Stimulated activated naive B cell treated with anti-CD40 and anti-IgM and Interleukin-4, amounts not matched to agents 10 μg/mL and 1 μg/mL and 100 μg/mL, for 72 hours (primary cell): ENCODE data around the gene MYO7A.
A peak's percentile ranks its signal among the peaks of the same experiment; 100 is the strongest.

ENCODE experiments used
- ATAC-seq, 2 donors: fragments of 150-1000 bp; cut with Tn5 transposase; replicated peaks; 2 replicates each; pipeline ENCODE4 v1.10.0; 2021; ENCODE audit warnings: moderate library complexity in 1 of 2
- DNase-seq: peaks from one replicate; pipeline ENCODE4 v3.0.0; 2021
- H3K27ac Mint-ChIP-seq: one replicate; pipeline ENCODE4 v1.8.0; 2022; ENCODE audit warnings: mild to moderate bottlenecking, mixed read lengths
- H3K27me3 Mint-ChIP-seq, 2 donors: one replicate each; pipeline ENCODE4 v1.8.0; 2022; ENCODE audit warnings: mixed read lengths in 2 of 2
- H3K36me3 Mint-ChIP-seq, 2 donors: one replicate each; pipeline ENCODE4 v1.8.0; 2022; ENCODE audit warnings: mixed read lengths in 2 of 2, mild to moderate bottlenecking in 1 of 2
- H3K4me1 Mint-ChIP-seq, 2 donors: one replicate each; pipeline ENCODE4 v1.8.0; 2022; ENCODE audit warnings: mixed read lengths in 2 of 2, mild to moderate bottlenecking in 1 of 2
- H3K4me3 Mint-ChIP-seq, 2 donors: one replicate each; pipeline ENCODE4 v1.8.0; 2022; ENCODE audit warnings: mild to moderate bottlenecking in 2 of 2, mixed read lengths in 2 of 2, moderate library complexity in 1 of 2
- H3K9me3 Mint-ChIP-seq, 2 donors: one replicate each; pipeline ENCODE4 v1.8.0; 2022; ENCODE audit warnings: mixed read lengths in 2 of 2, mild to moderate bottlenecking in 1 of 2

The MYO7A gene

DNA sequence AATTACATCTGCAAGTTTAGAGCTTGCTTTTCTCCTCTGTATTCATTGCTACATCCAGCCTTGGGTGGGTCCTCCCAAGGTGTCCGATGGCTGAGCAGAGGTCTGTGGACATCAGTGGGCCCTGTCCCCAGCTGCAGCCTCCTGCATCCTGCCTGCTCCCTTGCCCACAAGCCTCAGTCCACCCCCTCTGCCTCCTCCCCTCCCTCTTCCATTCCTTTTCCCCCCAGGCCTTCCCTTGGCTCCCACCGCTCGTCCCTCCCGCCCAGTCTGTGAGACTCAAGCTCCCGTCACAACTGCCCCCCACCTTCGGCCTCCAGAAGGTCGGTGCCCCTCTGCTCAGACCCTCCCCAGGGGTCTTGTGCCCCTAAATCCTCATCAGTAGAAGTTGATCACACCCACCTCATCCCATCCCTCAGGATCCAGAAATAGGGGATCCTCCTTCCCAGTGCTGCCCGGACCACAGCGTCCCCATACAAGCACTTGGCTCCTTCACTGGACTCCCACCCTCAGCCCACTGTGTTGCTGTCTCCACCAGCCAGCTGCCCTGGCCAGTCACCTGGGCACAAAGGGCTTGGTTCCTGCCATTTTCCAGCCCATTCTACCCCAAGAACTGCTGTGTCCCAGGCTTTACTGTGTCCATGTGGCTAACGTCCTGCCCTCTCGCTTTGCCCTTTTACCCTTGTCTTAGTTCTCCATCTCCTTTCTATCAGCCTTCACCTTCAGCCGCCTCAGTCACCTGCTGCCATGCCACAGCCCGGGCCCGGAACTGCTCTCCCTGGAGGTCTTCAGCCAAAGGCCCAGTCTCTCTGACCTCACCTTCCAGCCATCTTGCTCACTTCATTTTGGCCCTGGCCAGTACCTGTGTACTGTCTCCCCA lies 27.6 kb upstream of the MYO7A start:
- no peaks in the 10 kb centered on the region for H3K36me3 Mint-ChIP-seq
- no peak overlapping the region for H3K27ac Mint-ChIP-seq
- no peak overlapping the region for H3K4me3 Mint-ChIP-seq
- peaks cover 0 to 9% of the 10 kb centered on the region in 2 donors for H3K27me3 Mint-ChIP-seq
- H3K9me3 Mint-ChIP-seq: peaks cover 0 to 1% of the 10 kb centered on the region in 2 donors
- ATAC-seq: no peak
- no peaks in the 10 kb centered on the region for H3K4me1 Mint-ChIP-seq
- DNase-seq: no peak

DNA sequence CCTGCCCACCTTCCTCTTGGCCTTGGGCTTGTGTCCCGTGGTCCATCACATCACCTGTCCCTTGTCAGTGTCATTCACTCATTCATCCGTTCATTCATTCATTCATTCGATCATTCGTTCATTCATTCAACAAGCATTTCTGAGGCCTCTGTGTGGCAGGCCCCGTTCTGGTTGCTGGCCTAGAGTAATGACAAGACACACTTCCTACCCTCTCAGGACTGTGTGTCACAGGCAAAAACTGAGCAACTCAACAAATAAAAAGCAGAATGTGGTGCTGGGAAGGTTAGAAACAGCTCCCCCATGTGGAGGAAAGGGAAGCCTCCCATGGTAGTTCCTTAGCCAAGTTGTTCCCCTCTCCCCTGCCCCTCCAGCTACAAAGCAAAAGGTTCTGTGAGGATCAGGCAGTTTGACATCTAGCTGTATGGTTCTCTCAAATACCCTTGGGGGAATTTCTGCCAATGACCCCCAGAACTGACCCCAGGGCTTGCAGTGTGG lies 27.0 kb upstream of the MYO7A start:
- ATAC-seq: peak; percentile 25 to 52
- H3K4me1 Mint-ChIP-seq: no peaks in the 10 kb centered on the region

DNA sequence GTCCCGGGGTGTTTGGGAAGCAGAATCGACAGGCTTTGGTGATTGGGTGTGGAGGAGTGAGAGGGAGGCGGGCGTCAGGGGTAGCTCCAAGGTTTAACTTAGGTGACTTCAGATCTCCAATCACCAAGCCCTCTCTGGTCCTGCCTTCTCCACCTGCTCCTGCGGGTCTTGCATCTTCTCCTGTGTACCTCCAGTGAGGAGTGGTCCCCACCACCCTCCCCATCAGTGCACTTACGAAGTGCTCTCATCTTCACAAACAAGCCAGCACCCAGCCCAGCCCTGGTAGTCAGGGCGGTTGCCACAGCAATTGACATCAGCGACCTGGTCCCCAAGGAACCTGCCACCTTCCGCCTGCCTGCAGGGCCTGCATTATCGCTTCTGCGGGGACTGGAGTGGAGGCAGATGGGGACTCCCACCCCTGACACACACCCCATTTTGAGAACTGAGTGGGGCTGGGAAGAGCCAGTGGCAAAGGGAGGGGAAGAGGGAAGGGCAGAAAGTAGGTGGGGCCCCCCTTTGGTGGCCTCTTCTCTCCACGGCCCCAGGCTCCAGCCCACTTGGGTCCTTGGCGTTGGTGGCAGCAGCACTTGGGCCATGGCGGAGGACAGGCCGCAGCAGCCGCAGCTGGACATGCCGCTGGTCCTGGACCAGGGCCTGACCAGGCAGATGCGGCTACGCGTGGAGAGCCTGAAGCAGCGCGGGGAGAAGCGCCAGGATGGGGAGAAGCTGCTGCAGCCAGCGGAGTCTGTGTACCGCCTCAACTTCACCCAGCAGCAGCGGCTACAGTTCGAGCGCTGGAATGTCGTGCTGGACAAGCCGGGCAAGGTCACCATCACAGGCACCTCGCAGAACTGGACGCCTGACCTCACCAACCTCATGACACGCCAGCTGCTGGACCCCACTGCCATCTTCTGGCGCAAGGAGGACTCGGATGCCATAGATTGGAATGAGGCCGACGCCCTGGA lies 25.5 kb upstream of the MYO7A start, which contains the start of gene OMP:
OMP (plus strand) TSS at position 595 of the 965 bp plus-strand sequence; CDS start at position 595, 0 bp downstream.
- no peak for ATAC-seq
- H3K27ac Mint-ChIP-seq: no peak within 1 kb of the TSS
- H3K27me3 Mint-ChIP-seq: peaks cover 0 to 9% of the 10 kb centered on the region in 2 donors
- no peak within 1 kb of the TSS for H3K4me3 Mint-ChIP-seq
- DNase-seq: no peak
- no peaks in the 10 kb centered on the region for H3K4me1 Mint-ChIP-seq
- no peaks in the 10 kb centered on the region for H3K36me3 Mint-ChIP-seq
- H3K9me3 Mint-ChIP-seq: peaks cover 0 to 1% of the 10 kb centered on the region in 2 donors

More for the DNA sequence above, 27.0 kb upstream of the MYO7A start:
- Mint-ChIP-seq H3K27ac (no peak overlapping the region), H3K9me3 (peaks cover 0 to 1% of the 10 kb centered on the region in 2 donors), H3K4me3 (no peak overlapping the region), H3K27me3 (peaks cover 0 to 9% of the 10 kb centered on the region in 2 donors), H3K36me3 (no peaks in the 10 kb centered on the region)
- no peak for DNase-seq

DNA sequence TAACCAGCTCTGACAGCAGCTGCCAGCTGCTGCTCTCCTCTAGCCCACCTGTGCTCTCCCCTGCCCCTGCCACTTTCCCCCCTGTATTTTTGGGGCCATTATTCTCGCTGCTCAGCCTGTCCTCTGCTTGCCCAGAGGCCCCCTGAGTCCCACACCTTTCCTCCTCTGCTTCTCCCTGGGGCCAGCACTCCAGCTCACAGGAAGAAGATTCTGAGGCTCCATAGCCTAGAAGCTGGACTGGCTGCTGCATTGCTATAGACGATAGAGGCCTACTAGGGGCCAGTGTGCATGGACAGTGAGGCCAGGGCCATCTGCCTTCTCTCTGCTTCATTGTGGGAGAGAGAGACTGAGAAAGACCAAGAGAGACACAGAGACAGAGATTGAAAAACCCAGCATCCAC lies 24.7 kb upstream of the MYO7A start:
- peaks cover 0 to 9% of the 10 kb centered on the region in 2 donors for H3K27me3 Mint-ChIP-seq
- no peaks in the 10 kb centered on the region for H3K36me3 Mint-ChIP-seq
- no peak for ATAC-seq
- no peak overlapping the region for H3K4me3 Mint-ChIP-seq
- no peak for DNase-seq
- H3K4me1 Mint-ChIP-seq: no peaks in the 10 kb centered on the region
- H3K9me3 Mint-ChIP-seq: peaks cover 0 to 1% of the 10 kb centered on the region in 2 donors
- no peak overlapping the region for H3K27ac Mint-ChIP-seq

DNA sequence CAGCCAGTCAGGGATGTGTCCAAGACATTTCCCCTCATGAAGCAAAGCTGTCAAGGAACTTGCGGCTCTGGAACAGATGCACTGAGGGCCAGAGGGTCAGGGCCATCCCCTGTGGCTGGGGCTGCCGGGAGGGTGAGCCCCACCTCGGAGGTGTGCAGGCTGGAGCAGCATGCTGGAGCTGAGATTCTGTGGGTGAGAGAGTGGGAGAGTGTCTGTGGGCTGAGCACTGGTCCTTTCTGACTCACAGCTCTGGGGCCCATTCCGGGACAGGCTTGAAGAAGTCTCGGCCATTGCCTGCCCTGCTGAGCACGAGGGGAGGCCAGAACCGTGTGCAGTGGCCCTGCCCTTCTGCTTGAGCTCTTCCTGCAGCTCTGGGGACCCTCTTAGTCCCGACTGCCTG lies 23.3 kb upstream of the MYO7A start:
- H3K27me3 Mint-ChIP-seq: peaks cover 0 to 9% of the 10 kb centered on the region in 2 donors
- no peak overlapping the region for H3K27ac Mint-ChIP-seq
- H3K4me1 Mint-ChIP-seq: peaks cover 4 to 5% of the 10 kb centered on the region in 2 donors
- peaks cover 0 to 1% of the 10 kb centered on the region in 2 donors for H3K9me3 Mint-ChIP-seq
- no peak for DNase-seq
- ATAC-seq: peak in 1 of 2 donors; percentile 22
- H3K36me3 Mint-ChIP-seq: no peaks in the 10 kb centered on the region
- no peak overlapping the region for H3K4me3 Mint-ChIP-seq

DNA sequence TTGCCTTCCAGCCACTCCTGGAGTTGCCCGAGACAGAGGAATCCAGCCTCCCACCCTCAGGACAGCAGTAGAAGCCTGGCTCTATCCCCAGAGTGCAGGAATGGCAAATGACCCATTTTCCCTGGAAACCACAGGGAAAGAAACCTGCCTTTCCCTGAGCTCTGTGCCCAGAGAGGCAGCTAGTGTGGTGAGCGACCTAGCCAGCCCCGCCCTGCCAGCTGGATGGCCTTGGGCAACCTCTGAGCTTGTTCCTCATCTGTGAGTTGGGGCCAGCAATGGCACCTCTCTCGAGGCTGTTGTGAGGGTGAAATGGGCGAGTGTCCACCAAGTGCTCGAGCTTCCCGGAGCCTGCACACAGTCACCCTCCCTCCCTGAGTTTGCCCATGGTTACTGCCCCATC lies 21.7 kb upstream of the MYO7A start:
- DNase-seq (no peak), ATAC-seq (no peak)
- peaks cover 4 to 11% of the 10 kb centered on the region in 2 donors for H3K4me1 Mint-ChIP-seq
- H3K36me3 Mint-ChIP-seq: no peaks in the 10 kb centered on the region
- H3K27ac Mint-ChIP-seq: no peak overlapping the region
- no peaks in the 10 kb centered on the region for H3K9me3 Mint-ChIP-seq
- no peak overlapping the region for H3K4me3 Mint-ChIP-seq
- H3K27me3 Mint-ChIP-seq: peaks cover 0 to 9% of the 10 kb centered on the region in 2 donors

DNA sequence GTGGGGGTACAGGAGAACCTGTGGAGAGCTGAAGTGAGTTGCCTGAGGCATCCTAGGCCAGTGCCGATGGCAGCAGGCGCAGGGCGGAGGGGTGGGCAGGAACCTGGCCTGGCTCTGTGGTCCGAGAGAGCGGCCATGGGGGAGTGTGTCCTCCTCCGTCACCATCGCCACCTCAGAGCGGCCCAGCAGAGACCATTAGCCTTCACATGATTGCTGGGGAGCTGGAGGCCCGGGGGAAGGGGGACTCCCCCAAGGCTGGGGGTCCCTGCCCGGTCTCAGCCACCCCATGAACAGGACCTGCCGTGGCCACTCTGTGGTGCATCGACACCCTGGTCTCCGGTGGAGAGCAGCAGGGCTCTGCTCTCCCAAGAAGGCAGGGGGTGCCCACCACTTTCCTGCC lies 21.3 kb upstream of the MYO7A start:
- ATAC-seq: no peak
- DNase-seq: no peak
- Mint-ChIP-seq H3K27me3 (peaks cover 0 to 5% of the 10 kb centered on the region in 2 donors), H3K4me3 (no peak overlapping the region), H3K27ac (no peak overlapping the region), H3K4me1 (peaks cover 4 to 11% of the 10 kb centered on the region in 2 donors), H3K9me3 (no peaks in the 10 kb centered on the region), H3K36me3 (no peaks in the 10 kb centered on the region)

DNA sequence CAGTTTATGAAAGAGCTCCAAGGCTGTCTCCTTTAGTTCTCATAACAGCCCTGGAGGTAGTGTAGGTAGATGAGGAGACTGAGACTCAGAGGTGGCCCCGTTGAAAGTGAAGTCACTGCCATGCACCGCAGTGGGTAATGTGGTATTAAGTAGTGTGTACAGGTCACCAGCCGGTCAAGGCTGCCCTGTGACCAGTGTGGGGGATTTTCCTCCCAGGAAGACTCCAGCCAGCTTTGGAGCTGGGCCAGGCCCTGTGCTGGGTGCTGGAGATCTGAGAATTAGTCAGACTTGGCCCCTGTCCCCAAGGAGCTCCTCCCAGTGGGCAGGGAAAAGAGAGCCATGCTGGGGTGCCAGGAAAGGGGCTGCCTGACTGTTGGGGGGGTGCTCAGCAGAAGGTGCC lies 20.1 kb upstream of the MYO7A start:
- ATAC-seq (no peak), DNase-seq (no peak)
- Mint-ChIP-seq H3K27ac (no peak overlapping the region), H3K36me3 (no peaks in the 10 kb centered on the region), H3K27me3 (no peaks in the 10 kb centered on the region), H3K9me3 (no peaks in the 10 kb centered on the region), H3K4me1 (peaks cover 4 to 11% of the 10 kb centered on the region in 2 donors), H3K4me3 (no peak overlapping the region)

DNA sequence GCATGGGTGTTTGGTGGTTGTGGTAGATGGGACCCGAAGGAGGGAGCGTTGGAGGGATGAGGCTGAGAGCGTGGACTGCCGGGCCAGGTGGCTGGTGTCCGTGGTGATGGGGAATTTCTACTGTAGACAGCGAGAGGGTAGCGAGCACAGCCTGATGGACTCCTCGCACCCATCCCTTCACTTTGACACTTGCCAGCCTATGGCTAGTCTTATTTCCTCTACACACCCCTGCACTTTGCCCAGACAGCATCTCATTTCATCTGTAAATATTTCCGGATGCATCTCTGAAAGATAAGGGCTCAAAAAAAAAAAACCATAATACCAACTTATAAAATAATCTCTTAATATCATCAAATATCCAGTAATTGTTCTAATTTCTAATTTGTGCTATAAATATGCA lies 19.6 kb upstream of the MYO7A start:
- ATAC-seq: no peak
- no peaks in the 10 kb centered on the region for H3K36me3 Mint-ChIP-seq
- no peaks in the 10 kb centered on the region for H3K9me3 Mint-ChIP-seq
- no peak for DNase-seq
- no peak overlapping the region for H3K4me3 Mint-ChIP-seq
- H3K4me1 Mint-ChIP-seq: peaks cover 8 to 11% of the 10 kb centered on the region in 2 donors
- H3K27me3 Mint-ChIP-seq: no peaks in the 10 kb centered on the region
- no peak overlapping the region for H3K27ac Mint-ChIP-seq

DNA sequence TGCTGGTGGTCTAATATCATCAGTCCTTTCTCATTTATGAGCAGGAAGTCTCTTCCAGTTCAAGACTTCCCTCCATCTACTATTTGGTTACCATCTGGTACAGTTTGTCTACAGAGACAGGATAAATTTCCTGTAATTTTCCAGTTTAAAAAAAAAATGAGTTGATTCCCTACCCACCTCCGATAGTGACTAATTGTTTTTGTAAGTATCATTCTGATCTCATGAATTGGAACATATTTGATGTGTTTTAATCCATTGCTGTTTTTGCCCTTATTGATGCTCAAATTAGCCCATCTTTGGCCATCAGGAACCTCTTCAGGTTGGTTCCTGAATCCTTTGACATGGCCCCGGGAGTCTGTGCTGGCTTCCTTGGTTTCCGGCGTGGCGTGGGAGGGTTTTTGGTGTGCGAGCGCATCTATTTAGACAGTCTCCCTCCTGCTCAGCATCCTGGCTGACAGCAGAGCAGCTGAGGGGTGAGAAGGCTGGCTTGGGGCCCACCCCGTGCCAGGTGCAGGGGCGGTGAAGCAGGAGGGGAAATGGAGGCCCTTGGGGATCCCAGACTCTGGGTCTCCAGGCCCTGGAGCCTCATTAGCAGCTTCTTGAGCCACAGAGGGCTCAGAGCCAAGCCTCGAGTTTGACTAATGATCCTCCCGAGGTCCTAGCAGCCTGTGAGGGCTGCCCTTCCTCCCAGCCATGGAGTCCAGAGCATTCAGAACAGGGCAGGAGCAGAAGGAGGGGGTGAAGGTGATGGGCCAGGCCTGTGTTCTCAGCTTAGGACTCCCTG lies 18.6 kb upstream of the MYO7A start:
- ATAC-seq (no peak), DNase-seq (no peak)
- H3K9me3 Mint-ChIP-seq: no peaks in the 10 kb centered on the region
- no peaks in the 10 kb centered on the region for H3K36me3 Mint-ChIP-seq
- H3K4me3 Mint-ChIP-seq: no peak overlapping the region
- no peaks in the 10 kb centered on the region for H3K27me3 Mint-ChIP-seq
- H3K27ac Mint-ChIP-seq: no peak overlapping the region
- peaks cover 8 to 11% of the 10 kb centered on the region in 2 donors for H3K4me1 Mint-ChIP-seq

DNA sequence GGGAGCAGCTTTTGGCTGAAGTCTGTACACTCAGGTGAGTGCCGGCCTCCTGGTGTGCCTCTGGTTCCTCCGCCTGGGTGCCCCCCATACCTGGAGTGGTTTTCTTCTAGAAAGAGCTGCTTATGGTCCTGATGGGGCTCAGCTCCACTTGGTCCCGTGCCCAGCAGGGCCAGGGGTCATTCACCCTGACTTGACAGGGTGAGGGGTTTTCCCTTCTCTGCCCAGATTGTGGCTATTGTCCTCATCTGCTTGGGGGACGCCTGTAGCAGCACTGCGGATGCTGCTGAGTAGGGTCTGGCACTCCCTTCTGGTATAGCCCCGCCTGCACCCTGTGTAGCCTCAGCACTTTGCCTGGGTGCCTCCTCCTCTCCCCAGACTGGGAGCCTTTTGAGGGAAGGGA lies 17.2 kb upstream of the MYO7A start:
- DNase-seq: no peak
- no peak overlapping the region for H3K4me3 Mint-ChIP-seq
- H3K36me3 Mint-ChIP-seq: no peaks in the 10 kb centered on the region
- no peaks in the 10 kb centered on the region for H3K9me3 Mint-ChIP-seq
- H3K4me1 Mint-ChIP-seq: peaks cover 8 to 11% of the 10 kb centered on the region in 2 donors
- ATAC-seq: no peak
- H3K27me3 Mint-ChIP-seq: no peaks in the 10 kb centered on the region
- no peak overlapping the region for H3K27ac Mint-ChIP-seq

DNA sequence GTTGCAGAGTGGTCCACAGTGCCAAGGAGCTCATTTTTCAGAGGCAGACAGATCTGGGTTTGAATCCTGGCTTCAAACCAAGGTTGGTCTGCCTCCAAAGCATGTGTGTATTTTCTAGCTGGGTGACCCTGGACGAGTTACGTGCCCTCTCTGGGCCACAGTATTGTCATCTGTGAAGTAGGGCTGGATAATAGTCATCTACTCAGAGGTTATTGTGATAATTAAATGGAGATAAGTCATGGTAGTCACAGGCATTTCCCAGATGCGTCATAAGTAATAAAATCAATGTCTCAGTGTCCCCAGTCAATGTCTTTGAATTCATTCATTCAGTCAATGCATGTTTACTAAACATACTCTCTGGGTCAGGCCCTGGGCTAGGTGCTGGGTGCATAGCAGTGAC lies 16.8 kb upstream of the MYO7A start:
- Mint-ChIP-seq H3K36me3 (no peaks in the 10 kb centered on the region), H3K4me1 (peaks cover 8 to 11% of the 10 kb centered on the region in 2 donors), H3K27ac (no peak overlapping the region), H3K4me3 (no peak overlapping the region), H3K27me3 (no peaks in the 10 kb centered on the region), H3K9me3 (no peaks in the 10 kb centered on the region)
- no peak for ATAC-seq
- no peak for DNase-seq

DNA sequence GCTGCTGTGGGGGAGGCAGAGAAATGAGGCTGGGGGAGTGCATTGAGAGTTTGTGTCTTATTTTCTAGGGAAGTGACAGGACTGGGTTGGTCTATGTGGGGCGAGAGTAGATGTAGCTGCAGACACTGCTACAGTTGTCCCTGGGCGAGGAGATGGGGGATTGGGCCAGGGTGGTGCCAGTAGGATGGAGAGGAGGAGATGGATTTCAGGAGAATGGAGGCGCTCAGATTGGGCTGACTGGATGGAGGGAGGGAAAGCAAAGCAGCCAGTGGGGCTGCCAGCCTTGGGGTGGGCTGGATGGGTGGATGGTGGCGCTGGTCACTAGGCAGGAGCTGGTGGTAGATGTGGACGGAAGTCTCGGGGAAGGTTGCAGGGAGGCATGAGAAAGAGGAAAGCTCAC lies 16.1 kb upstream of the MYO7A start:
- Mint-ChIP-seq H3K9me3 (no peaks in the 10 kb centered on the region), H3K4me3 (no peak overlapping the region), H3K36me3 (no peaks in the 10 kb centered on the region), H3K27me3 (no peaks in the 10 kb centered on the region), H3K4me1 (peaks cover 8 to 11% of the 10 kb centered on the region in 2 donors), H3K27ac (no peak overlapping the region)
- DNase-seq (no peak), ATAC-seq (no peak)
